Trophoblast cell (in vitro differentiated cells and primary cell): ENCODE measurements around the gene DHRS2.
A peak's percentile ranks its signal among the peaks of the same experiment; 100 is the strongest.

Experiments
- DNase-seq, 2 donors: peaks; one replicate each; pipeline ENCODE4 v3.0.0-alpha.2; 2016
- H2AFZ ChIP-seq: 2 replicates; pipeline ENCODE4 v1.6.1; 2013; ENCODE audit warnings: low read length, moderate library complexity, mild to moderate bottlenecking; ENCODE audit not compliant: insufficient read depth, poor library complexity
- H2AK5ac ChIP-seq: 2 replicates; pipeline ENCODE4 v1.6.1; 2013; ENCODE audit warnings: mild to moderate bottlenecking, low read length
- H2BK120ac ChIP-seq: 2 replicates; pipeline ENCODE4 v1.6.1; 2013; ENCODE audit warnings: low read length, mild to moderate bottlenecking, moderate library complexity; ENCODE audit not compliant: insufficient read depth, poor library complexity
- H2BK12ac ChIP-seq: 2 replicates; pipeline ENCODE4 v1.6.1; 2013; ENCODE audit warnings: mild to moderate bottlenecking, low read length, moderate library complexity
- H2BK5ac ChIP-seq: 2 replicates; pipeline ENCODE4 v1.6.1; 2013; ENCODE audit warnings: low read length, low read depth, moderate library complexity, mild to moderate bottlenecking; ENCODE audit not compliant: poor library complexity
- H3K14ac ChIP-seq: 2 replicates; pipeline ENCODE4 v1.6.1; 2013; ENCODE audit warnings: mild to moderate bottlenecking, low read length
- H3K18ac ChIP-seq: 2 replicates; pipeline ENCODE4 v1.6.1; 2013; ENCODE audit warnings: mild to moderate bottlenecking, low read length
- H3K23ac ChIP-seq: 2 replicates; pipeline ENCODE4 v1.6.1; 2013; ENCODE audit warnings: low read length
- H3K27ac ChIP-seq: 2 replicates; pipeline ENCODE4 v1.5.1; 2013; ENCODE audit warnings: low read depth, mild to moderate bottlenecking, inconsistent platforms, low read length, moderate library complexity
- H3K27me3 ChIP-seq: 2 replicates; pipeline ENCODE4 v1.6.1; 2013; ENCODE audit warnings: inconsistent platforms, mild to moderate bottlenecking, low read length, moderate library complexity; ENCODE audit not compliant: insufficient read depth
- H3K36me3 ChIP-seq, 2 experiments: 1 replicate in 1 of 2; 2 replicates in 1 of 2; pipeline ENCODE4 v1.6.1; 2013; ENCODE audit warnings: low read length in 2 of 2, mild to moderate bottlenecking in 2 of 2, moderate library complexity in 1 of 2; ENCODE audit not compliant: insufficient read depth in 2 of 2, control insufficient read depth in 1 of 2
- H3K4ac ChIP-seq: 2 replicates; pipeline ENCODE4 v1.6.1; 2013; ENCODE audit warnings: low read depth, mild to moderate bottlenecking, low read length, moderate library complexity
- H3K4me1 ChIP-seq, 2 experiments: 1 replicate in 1 of 2; 2 replicates in 1 of 2; pipeline ENCODE4 v1.6.1; 2013; ENCODE audit warnings: low read length in 2 of 2, mild to moderate bottlenecking in 2 of 2, moderate library complexity in 1 of 2; ENCODE audit not compliant: insufficient read depth in 2 of 2, control insufficient read depth in 1 of 2
- H3K4me2 ChIP-seq: 2 replicates; pipeline ENCODE4 v1.6.1; 2013; ENCODE audit warnings: inconsistent platforms, mild to moderate bottlenecking, low read length, moderate library complexity
- H3K4me3 ChIP-seq: 2 replicates; pipeline ENCODE4 v1.5.1; 2013; ENCODE audit warnings: mild to moderate bottlenecking, low read depth, low read length, inconsistent platforms
- H3K79me1 ChIP-seq: one replicate; pipeline ENCODE4 v1.6.1; 2013; ENCODE audit warnings: low read length
- H3K79me2 ChIP-seq: 2 replicates; pipeline ENCODE4 v1.6.1; 2013; ENCODE audit warnings: low read length, mild to moderate bottlenecking; ENCODE audit not compliant: control insufficient read depth, insufficient read depth, poor library complexity
- H3K9ac ChIP-seq: 2 replicates; pipeline ENCODE4 v1.6.1; 2013; ENCODE audit warnings: mild to moderate bottlenecking, low read length
- H3K9me3 ChIP-seq: 2 replicates; pipeline ENCODE4 v1.6.1; 2013; ENCODE audit warnings: low read depth, mild to moderate bottlenecking, control low read depth, inconsistent platforms, low read length; ENCODE audit not compliant: insufficient read depth
- H4K12ac ChIP-seq: 2 replicates; pipeline ENCODE4 v1.6.1; 2013; ENCODE audit warnings: low read depth, mild to moderate bottlenecking, low read length, moderate library complexity
- H4K8ac ChIP-seq: 2 replicates; pipeline ENCODE4 v1.6.1; 2013; ENCODE audit warnings: low read depth, mild to moderate bottlenecking, low read length, moderate library complexity
- H4K91ac ChIP-seq: one replicate; pipeline ENCODE4 v1.6.1; 2013; ENCODE audit warnings: low read depth, mild to moderate bottlenecking, low read length, moderate library complexity
- WGBS: extraction: QIAGEN DNeasy Blood & Tissue Kit; methylation state at CpG from one replicate; pipeline ENCODE4 v1.1.7; 2013; ENCODE audit warnings: missing lambda C conversion rate; ENCODE audit not compliant: insufficient read length, insufficient coverage; ENCODE audit errors: extremely low coverage; 5-methylcytosine and 5-hydroxymethylcytosine counted together

Gene DHRS2

GRCh38 chr14:23647619-23648018 lies 11.5 kb downstream of the DHRS2 start:
- Histone ChIP-seq H3K4me1 (peaks cover 13 to 27% of the 10 kb centered on the region in 2 experiments), H3K18ac (peak overlapping the region; percentile 11), H3K23ac (no peak overlapping the region), H3K27ac (no peak overlapping the region), H2AK5ac (peak overlapping the region; percentile 23), H4K8ac (no peak overlapping the region), H3K14ac (peak overlapping the region; percentile 33), H3K4ac (no peak overlapping the region), H3K4me2 (no peak overlapping the region), H3K79me2 (peaks cover 2% of the 10 kb centered on the region), H3K9ac (no peak overlapping the region), H2BK5ac (peak overlapping the region; percentile 28), H4K12ac (no peak overlapping the region), H2BK120ac (no peak overlapping the region), H4K91ac (peak overlapping the region; percentile 75), H3K79me1 (peaks cover 27% of the 10 kb centered on the region), H3K36me3 (peaks cover 0 to 3% of the 10 kb centered on the region in 2 experiments), H2BK12ac (peak overlapping the region; percentile 51), H3K9me3 (peaks cover 5% of the 10 kb centered on the region), H2AFZ (no peak overlapping the region), H3K27me3 (no peaks in the 10 kb centered on the region), H3K4me3 (no peak overlapping the region)
- no peak for DNase-seq
- WGBS, result no CpG with 5 or more reads among the region's 2 CpGs

DNA sequence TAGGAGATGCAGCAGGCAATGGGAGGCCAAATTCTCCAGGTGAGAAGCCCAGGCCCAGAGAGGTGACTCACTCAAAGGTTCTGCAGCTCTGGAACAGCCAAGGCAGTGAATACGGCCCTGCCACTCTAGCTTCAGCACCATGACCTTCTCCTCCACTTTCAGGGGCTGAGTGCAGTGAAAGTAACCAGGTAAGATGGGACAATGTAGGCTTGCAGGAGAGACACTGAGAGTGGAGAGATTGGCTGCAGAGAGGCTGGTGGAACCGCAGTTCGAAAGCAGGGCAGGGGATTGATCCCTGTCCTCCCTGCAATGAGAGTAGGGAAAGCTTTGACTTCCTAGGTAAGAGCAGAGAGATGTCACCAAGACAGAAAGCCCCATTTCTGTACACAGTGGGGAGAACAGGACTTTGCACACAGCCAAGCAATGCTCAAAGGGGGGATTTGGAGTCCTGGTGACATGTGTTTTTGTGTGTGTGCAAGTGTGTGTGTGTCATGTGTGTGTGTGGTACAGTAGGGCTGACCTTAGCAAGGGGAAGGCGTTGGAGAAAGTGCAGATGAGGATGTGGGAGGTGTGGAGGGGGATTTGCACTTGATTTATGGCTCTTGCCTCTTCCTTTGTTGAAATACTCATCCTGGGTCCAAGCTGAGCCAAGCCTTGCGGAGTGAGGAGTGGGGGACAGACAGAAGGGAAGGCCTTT lies 12.7 kb downstream of the DHRS2 start:
- Histone ChIP-seq H3K18ac (peak overlapping the region; percentile 36), H3K4me2 (no peak overlapping the region), H4K12ac (no peak overlapping the region), H2AFZ (no peak overlapping the region), H3K4me3 (no peak overlapping the region), H3K27ac (peak overlapping the region; percentile 4), H4K91ac (peak overlapping the region; percentile 29), H3K14ac (peak overlapping the region; percentile 18), H3K79me1 (peaks cover 33% of the 10 kb centered on the region), H3K9ac (no peak overlapping the region), H3K4ac (no peak overlapping the region), H3K23ac (no peak overlapping the region), H3K36me3 (peaks cover 0 to 3% of the 10 kb centered on the region in 2 experiments), H2BK120ac (peak overlapping the region; percentile 24), H3K9me3 (peaks cover 5% of the 10 kb centered on the region), H2BK12ac (peak overlapping the region; percentile 61), H2AK5ac (peak overlapping the region; percentile 32), H3K79me2 (peaks cover 2% of the 10 kb centered on the region), H4K8ac (peak overlapping the region; percentile 3), H3K27me3 (no peaks in the 10 kb centered on the region), H2BK5ac (peak overlapping the region; percentile 24), H3K4me1 (peaks cover 21 to 34% of the 10 kb centered on the region in 2 experiments)
- no CpG with 5 or more reads among the region's 5 CpGs for WGBS
- DNase-seq, result no peak

- peak overlapping the region; percentile 82 for H4K91ac ChIP-seq
- peak overlapping the region; percentile 67 for H3K14ac ChIP-seq
- H3K27ac ChIP-seq, result peak overlapping the region; percentile 44
- no peak overlapping the region for H3K4me2 ChIP-seq
- no peaks in the 10 kb centered on the region for H3K27me3 ChIP-seq
- H3K79me2 ChIP-seq, result peaks cover 2% of the 10 kb centered on the region
- H3K18ac ChIP-seq, result peak overlapping the region; percentile 12
- no peaks in the 10 kb centered on the region for H3K36me3 ChIP-seq
- H2BK12ac ChIP-seq, result peak overlapping the region; percentile 70
- peaks cover 5% of the 10 kb centered on the region for H3K9me3 ChIP-seq
- H2AK5ac ChIP-seq, result no peak overlapping the region
- DNase-seq, result no peak
- H2AFZ ChIP-seq, result no peak overlapping the region
- peaks cover 33% of the 10 kb centered on the region for H3K79me1 ChIP-seq
- H3K4ac ChIP-seq, result no peak overlapping the region
- H4K12ac ChIP-seq, result no peak overlapping the region
- H4K8ac ChIP-seq, result peak overlapping the region; percentile 12
- no peak overlapping the region for H3K4me3 ChIP-seq
- H3K9ac ChIP-seq, result no peak overlapping the region
- peak overlapping the region; percentile 65 for H2BK120ac ChIP-seq
- no CpG with 5 or more reads among the region's 3 CpGs for WGBS
- H3K4me1 ChIP-seq, result peaks cover 21 to 34% of the 10 kb centered on the region in 2 experiments
- H2BK5ac ChIP-seq, result peak overlapping the region; percentile 49
- no peak overlapping the region for H3K23ac ChIP-seq
Observed at GRCh38 chr14:23650506-23650905, 14.3 kb downstream of the DHRS2 start.

GRCh38 chr14:23653051-23653450 lies 16.9 kb downstream of the DHRS2 start:
- no peak overlapping the region for H2BK12ac ChIP-seq
- H3K4me3 ChIP-seq, result no peak overlapping the region
- no peak overlapping the region for H3K9ac ChIP-seq
- H3K18ac ChIP-seq, result no peak overlapping the region
- no peak overlapping the region for H4K8ac ChIP-seq
- peak overlapping the region; percentile 81 for H2BK120ac ChIP-seq
- peaks cover 30% of the 10 kb centered on the region for H3K79me1 ChIP-seq
- no peak overlapping the region for H3K4ac ChIP-seq
- H2AFZ ChIP-seq, result no peak overlapping the region
- H3K79me2 ChIP-seq, result peaks cover 2% of the 10 kb centered on the region
- H2AK5ac ChIP-seq, result no peak overlapping the region
- H3K4me2 ChIP-seq, result peak overlapping the region; percentile 4
- no peak for DNase-seq
- H4K12ac ChIP-seq, result no peak overlapping the region
- H3K4me1 ChIP-seq, result peaks cover 16 to 28% of the 10 kb centered on the region in 2 experiments
- peak overlapping the region; percentile 51 for H2BK5ac ChIP-seq
- peaks cover 5% of the 10 kb centered on the region for H3K9me3 ChIP-seq
- no CpG with 5 or more reads among the region's 1 CpG for WGBS
- H3K27ac ChIP-seq, result peak overlapping the region; percentile 98
- no peaks in the 10 kb centered on the region for H3K27me3 ChIP-seq
- H4K91ac ChIP-seq, result no peak overlapping the region
- no peaks in the 10 kb centered on the region for H3K36me3 ChIP-seq
- no peak overlapping the region for H3K23ac ChIP-seq
- H3K14ac ChIP-seq, result no peak overlapping the region
